NCI-H526 (cell line): ENCODE results near the gene RNF180.
"Not testable (repeated sequence)": the region's sequence is repeated elsewhere in the genome, so short reads cannot be mapped to it uniquely, and the experiment has no call there.

Experiments used
- DNase-seq, 2 experiments: peaks; one replicate each; lab custom pipeline; 2025; lab: John Stamatoyannopoulos, UW

The RNF180 gene

GRCh38 chr5:64180661-64181343 lies 15.2 kb downstream of the RNF180 start:
- DNase-seq = no peak

- no peak for DNase-seq
Observed at GRCh38 chr5:64181440-64181839, 15.8 kb downstream of the RNF180 start.

DNA sequence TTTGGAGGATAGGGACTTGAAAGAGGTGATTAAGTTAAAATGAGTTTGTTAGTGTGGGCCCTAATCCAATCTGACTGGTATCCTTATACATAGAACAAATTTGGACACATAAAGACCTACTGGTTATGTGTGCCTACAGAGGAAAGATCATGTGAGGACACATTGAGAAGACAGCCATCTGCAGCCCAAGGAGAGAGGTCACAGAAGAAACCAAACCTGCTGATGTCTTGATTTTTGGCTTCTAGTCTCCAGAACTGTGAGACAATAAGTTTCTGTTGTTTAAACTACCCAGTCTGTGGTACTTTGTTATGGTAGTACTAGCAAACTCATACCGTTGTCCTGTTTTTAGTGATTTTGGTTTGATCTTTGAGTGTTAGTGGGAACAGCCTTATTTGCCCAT lies 18.3 kb downstream of the RNF180 start:
- no peak for DNase-seq

DNA sequence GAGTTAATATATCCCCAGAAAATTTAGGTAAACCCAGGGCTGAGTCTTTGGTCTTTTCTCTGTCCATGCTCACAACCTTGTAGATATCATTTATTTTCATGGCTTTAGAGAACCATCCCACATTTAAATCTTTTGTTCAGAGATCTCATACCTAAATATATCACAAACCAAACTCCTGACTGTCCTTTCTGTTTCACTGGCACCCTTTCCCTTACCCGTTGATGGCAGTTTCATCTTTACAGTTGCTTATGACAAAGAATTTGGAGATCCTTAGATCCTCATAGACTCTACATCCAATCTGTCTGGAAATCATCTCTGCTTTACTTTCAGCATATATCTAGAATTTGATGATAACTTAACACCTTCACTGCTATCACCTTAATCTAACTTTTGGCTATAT lies 19.2 kb downstream of the RNF180 start:
- no peak for DNase-seq

DNA sequence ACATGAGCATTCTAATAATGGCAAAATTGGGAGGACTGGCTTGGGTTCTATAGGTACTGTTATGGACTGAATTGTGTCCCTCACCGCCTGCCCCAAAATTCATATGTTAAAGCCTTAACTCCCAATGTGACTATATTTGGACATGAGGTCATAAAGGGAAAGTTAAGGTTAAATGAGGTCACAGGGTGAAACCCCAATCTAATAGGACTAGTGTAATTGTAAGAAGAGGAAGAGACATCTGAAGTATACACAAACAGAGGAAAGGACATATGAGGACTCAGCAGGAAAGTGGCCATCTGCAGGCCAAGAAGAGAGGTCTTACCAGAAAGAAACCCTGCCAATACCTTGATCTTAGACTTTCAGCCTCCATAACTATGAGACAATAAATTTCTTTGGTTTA lies 23.1 kb downstream of the RNF180 start:
- no peak for DNase-seq

- no peak for DNase-seq
Observed at GRCh38 chr5:64190562-64191306, 25.1 kb downstream of the RNF180 start.

- DNase-seq = no peak
Observed at GRCh38 chr5:64195981-64196380, 30.3 kb downstream of the RNF180 start.

DNA sequence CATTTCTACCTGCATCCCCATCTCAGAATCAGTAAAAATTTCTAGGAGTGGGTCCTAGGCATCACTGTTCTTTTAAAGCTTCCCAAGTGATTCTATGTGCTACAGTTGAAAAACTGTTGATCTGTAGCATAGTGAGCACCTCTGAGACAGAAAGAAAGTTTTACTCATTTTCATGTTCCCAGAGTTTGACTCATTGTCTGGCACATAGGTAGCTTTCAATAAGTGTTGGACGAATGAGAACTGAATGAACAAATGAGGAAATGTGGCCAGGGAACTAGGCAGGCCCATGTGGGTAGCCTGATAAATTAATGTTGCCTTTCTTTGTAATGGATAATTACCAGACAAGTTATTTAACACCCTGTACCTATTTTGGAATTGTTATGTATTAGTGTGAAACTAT lies 33.8 kb downstream of the RNF180 start:
- DNase-seq = no peak

- DNase-seq = no peak
Observed at GRCh38 chr5:64201996-64202395, 36.4 kb downstream of the RNF180 start.

GRCh38 chr5:64206653-64207052 lies 41.0 kb downstream of the RNF180 start:
- no peak for DNase-seq

DNA sequence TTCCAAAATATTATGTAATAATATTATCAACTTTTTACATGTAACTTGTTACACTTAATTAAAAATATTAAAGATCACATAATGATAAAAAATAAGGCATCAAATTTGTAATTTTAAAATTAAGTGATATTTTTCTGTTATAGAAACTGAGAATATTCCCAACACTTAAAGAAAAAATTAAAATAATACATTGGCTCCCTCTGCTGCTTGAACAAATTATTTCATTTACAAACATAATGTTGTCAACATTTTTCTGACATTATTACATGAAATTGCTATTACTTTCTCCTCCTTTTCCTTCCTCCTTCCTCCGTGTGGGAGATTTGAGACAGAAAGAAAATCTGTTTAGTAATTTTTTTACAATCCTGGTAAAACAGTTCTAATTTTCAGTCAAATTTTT lies 42.3 kb downstream of the RNF180 start:
- DNase-seq = peak in 1 of 2 experiments; percentile 14

DNA sequence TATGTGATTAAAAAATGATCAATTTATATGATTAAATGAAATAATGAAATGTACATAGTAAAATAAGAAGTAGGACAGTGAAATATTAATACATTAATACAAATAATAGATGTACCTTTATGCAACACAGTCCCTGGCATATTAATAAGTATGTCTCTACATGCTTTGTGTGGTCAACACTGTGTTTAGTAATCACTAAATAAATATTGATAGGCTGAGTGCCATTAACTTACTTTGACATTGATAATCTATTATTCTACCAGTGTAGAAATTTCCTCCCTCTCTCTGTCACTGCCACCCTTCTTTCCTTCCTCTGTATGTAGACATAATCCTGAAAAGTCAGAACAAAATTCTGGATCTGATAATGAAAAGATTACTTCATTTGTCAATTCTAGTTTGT lies 43.7 kb downstream of the RNF180 start:
- DNase-seq = no peak

GRCh38 chr5:64210866-64211265 lies 45.2 kb downstream of the RNF180 start:
- DNase-seq = no peak

- DNase-seq = peak; percentile 17 to 37
Observed at GRCh38 chr5:64213011-64213410, 47.4 kb downstream of the RNF180 start.

DNA sequence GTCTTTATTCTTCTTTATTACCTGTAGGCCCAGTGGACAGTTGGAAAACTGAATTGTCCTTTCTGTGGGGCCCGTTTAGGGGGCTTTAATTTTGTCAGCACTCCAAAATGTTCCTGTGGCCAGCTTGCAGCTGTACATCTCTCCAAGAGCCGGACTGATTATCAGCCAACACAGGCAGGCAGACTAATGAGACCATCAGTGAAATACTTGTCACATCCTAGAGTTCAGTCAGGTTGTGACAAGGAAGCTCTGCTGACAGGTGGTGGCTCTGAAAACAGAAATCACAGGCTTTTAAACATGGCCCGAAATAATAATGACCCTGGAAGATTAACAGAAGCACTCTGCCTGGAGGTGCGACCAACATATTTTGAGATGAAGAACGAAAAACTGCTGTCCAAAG lies 47.9 kb downstream of the RNF180 start:
- no peak for DNase-seq

GRCh38 chr5:64214132-64214531 lies 48.5 kb downstream of the RNF180 start:
- no peak for DNase-seq

DNA sequence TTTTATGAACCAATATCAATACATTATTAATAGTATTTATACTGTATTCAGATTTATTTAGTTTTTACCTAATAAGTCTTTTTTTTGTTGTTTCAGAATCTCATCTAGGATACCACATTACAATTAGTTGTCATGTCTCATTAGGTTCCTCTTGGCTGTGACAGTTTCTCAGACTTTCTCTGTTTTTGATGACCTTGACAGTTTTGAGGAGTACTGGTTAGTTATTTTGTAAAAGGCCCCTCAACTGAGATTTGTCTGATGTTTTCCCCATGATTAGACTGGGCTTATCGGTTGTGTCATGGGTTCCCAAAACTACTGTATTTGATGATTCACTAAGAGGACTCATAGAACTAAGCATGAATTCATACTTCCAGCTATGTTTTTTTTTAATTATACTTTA lies 56.3 kb downstream of the RNF180 start:
- no peak for DNase-seq

- not testable (repeated sequence) for DNase-seq
Observed at GRCh38 chr5:64225286-64225981, 59.8 kb downstream of the RNF180 start.

GRCh38 chr5:64227131-64227537 lies 61.5 kb downstream of the RNF180 start:
- not testable (repeated sequence) for DNase-seq

- DNase-seq = peak in 1 of 2 experiments; percentile 35
Observed at GRCh38 chr5:64229163-64229774, 63.6 kb downstream of the RNF180 start.

DNA sequence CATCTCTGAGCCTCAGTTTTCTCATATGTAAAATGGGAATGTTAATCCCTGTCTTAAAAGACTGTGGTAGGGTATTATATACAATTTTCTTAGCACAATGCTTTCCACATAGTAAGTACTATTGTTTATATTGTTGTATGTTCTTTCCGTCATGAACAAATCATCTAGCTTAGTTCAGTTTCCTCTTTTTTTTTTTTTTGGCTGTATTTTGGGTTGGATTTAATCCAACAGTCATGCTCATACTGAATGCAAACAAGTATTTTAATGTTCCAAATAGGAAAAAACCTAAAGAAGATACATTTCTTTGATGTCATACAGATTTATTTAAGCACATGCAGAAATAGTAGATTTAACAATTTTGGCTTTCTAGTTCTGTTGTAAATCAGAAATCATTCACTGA lies 95.1 kb downstream of the RNF180 start:
- no peak for DNase-seq

GRCh38 chr5:64269164-64269563 lies 103.5 kb downstream of the RNF180 start:
- no peak for DNase-seq

DNA sequence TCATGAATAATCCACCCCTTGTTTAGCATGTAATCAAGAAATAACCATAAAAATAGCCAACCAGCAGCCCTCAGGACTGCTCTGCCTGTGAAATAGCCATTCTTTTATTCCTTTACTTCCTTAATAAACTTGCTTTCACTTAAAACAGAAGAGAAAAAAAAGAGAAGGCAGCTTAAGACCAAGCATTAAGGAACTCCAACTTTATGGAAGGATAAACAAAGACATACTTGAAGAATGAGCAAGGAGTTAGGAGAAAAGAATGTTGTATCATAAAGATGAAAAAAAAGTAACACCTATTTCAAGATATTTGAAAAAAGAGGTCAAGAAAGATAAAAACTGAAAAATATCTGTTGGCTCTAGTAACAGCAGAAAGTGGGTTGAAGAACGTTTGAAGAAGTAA lies 107.6 kb downstream of the RNF180 start:
- no peak for DNase-seq
